Spinal cord (tissue), 10 donors: ENCODE data around the gene ANKRD6. TPM values are rescaled to one million over a fixed set of nuclear protein-coding genes. Genes with fewer than 3 reads are reported as not detected.

Experiments
- DNase-seq, 6 donors: peaks; one replicate each; pipeline versions ENCODE4 v3.0.0 to v3.0.0-alpha.2; 2013 to 2015; ENCODE audit warnings: low spot score in 6 of 6, low read depth in 4 of 6
- H3K27ac ChIP-seq: one replicate; pipeline ENCODE4 v1.5.1; 2013; ENCODE audit warnings: low read depth, low read length, control low read depth
- H3K27me3 ChIP-seq: one replicate; pipeline ENCODE4 v1.6.1; 2013; ENCODE audit warnings: low read length; ENCODE audit not compliant: control insufficient read depth, insufficient read depth
- H3K36me3 ChIP-seq: one replicate; pipeline ENCODE4 v1.6.1; 2013; ENCODE audit warnings: low read length; ENCODE audit not compliant: control insufficient read depth, insufficient read depth
- H3K4me1 ChIP-seq: one replicate; pipeline ENCODE4 v1.6.1; 2013; ENCODE audit warnings: low read length; ENCODE audit not compliant: control insufficient read depth, insufficient read depth
- H3K4me3 ChIP-seq: one replicate; pipeline ENCODE4 v1.5.1; 2013; ENCODE audit warnings: low read depth, low read length, control low read depth
- H3K9me3 ChIP-seq: one replicate; pipeline ENCODE4 v1.6.1; 2013; ENCODE audit warnings: low read length; ENCODE audit not compliant: control insufficient read depth, insufficient read depth
- WGBS: methylation state at CpG from one replicate; pipeline ENCODE4 v1.1.5; 2013; ENCODE audit warnings: missing lambda C conversion rate; ENCODE audit not compliant: insufficient coverage; 5-methylcytosine and 5-hydroxymethylcytosine counted together
- polyA plus RNA-seq, 2 donors: library from polyadenylated mRNA; unstranded; fragments of 120-200 nt; gene quantifications; one replicate each; pipeline ENCODE4 v1.2.1, GENCODE V29; 2013; ENCODE audit not compliant: insufficient read length in 2 of 2
- total RNA-seq, 2 donors: library from RNA; depleted of rRNA in 1 of 2; stranded (reverse); fragments of 120-200 nt in 1 of 2; fragments of >200 nt in 1 of 2; gene quantifications; one replicate each; pipeline versions ENCODE4 v1.2.3 to v1.2.4, GENCODE V29; 2013 to 2014
- donor health status: healthy.

The ANKRD6 gene
- total and polyA plus RNA-seq, 4 donors, result 44.5 to 68.3 (median 52.9) TPM

GRCh38 chr6:89510393-89510792 is 77.4 kb downstream of the ANKRD6 start:
- H3K36me3 ChIP-seq, result no peaks in the 10 kb centered on the region
- DNase-seq, result no peak
- WGBS, result no CpG with 5 or more reads among the region's 1 CpG
- H3K27ac ChIP-seq, result no peak overlapping the region
- H3K27me3 ChIP-seq, result no peaks in the 10 kb centered on the region
- H3K4me3 ChIP-seq, result no peak overlapping the region
- H3K9me3 ChIP-seq, result no peaks in the 10 kb centered on the region
- peaks cover 3% of the 10 kb centered on the region for H3K4me1 ChIP-seq

GRCh38 chr6:89518352-89519055 is 85.6 kb downstream of the ANKRD6 start:
- WGBS, result 100% methylated on average over 1 of the region's 4 CpGs
- DNase-seq, result no peak
- Histone ChIP-seq H3K9me3 (no peaks in the 10 kb centered on the region), H3K4me3 (no peak overlapping the region), H3K36me3 (no peaks in the 10 kb centered on the region), H3K27ac (no peak overlapping the region), H3K27me3 (no peaks in the 10 kb centered on the region), H3K4me1 (no peaks in the 10 kb centered on the region)

- no peak for DNase-seq
- Histone ChIP-seq H3K36me3 (no peaks in the 10 kb centered on the region), H3K4me1 (no peaks in the 10 kb centered on the region), H3K4me3 (no peak overlapping the region), H3K9me3 (no peaks in the 10 kb centered on the region), H3K27ac (no peak overlapping the region), H3K27me3 (no peaks in the 10 kb centered on the region)
Measured at GRCh38 chr6:89520736-89521135, 87.8 kb downstream of the ANKRD6 start.

GRCh38 chr6:89522778-89523177 is 89.8 kb downstream of the ANKRD6 start:
- H3K36me3 ChIP-seq, result no peaks in the 10 kb centered on the region
- H3K4me1 ChIP-seq, result no peaks in the 10 kb centered on the region
- H3K4me3 ChIP-seq, result no peak overlapping the region
- 76% methylated on average over 2 of the region's 2 CpGs for WGBS
- no peak for DNase-seq
- no peak overlapping the region for H3K27ac ChIP-seq
- H3K9me3 ChIP-seq, result no peaks in the 10 kb centered on the region
- H3K27me3 ChIP-seq, result no peaks in the 10 kb centered on the region

GRCh38 chr6:89525786-89526562 is 93.0 kb downstream of the ANKRD6 start:
- WGBS, result no CpG with 5 or more reads among the region's 4 CpGs
- DNase-seq, result no peak
- Histone ChIP-seq H3K4me1 (no peaks in the 10 kb centered on the region), H3K27me3 (no peaks in the 10 kb centered on the region), H3K27ac (no peak overlapping the region), H3K4me3 (no peak overlapping the region), H3K9me3 (no peaks in the 10 kb centered on the region), H3K36me3 (no peaks in the 10 kb centered on the region)

- Histone ChIP-seq H3K4me1 (no peaks in the 10 kb centered on the region), H3K9me3 (no peaks in the 10 kb centered on the region), H3K27ac (no peak overlapping the region), H3K27me3 (no peaks in the 10 kb centered on the region), H3K36me3 (no peaks in the 10 kb centered on the region), H3K4me3 (no peak overlapping the region)
- WGBS, result 100% methylated on average over 1 of the region's 2 CpGs
- DNase-seq, result no peak
Measured at GRCh38 chr6:89526563-89526869, 93.6 kb downstream of the ANKRD6 start.

GRCh38 chr6:89527634-89528033 is 94.7 kb downstream of the ANKRD6 start:
- no CpG with 5 or more reads among the region's 2 CpGs for WGBS
- no peak for DNase-seq

GRCh38 chr6:89528866-89529265 is 95.9 kb downstream of the ANKRD6 start:
- no peaks in the 10 kb centered on the region for H3K27me3 ChIP-seq
- H3K27ac ChIP-seq, result no peak overlapping the region
- H3K4me1 ChIP-seq, result no peaks in the 10 kb centered on the region
- no peaks in the 10 kb centered on the region for H3K36me3 ChIP-seq
- H3K4me3 ChIP-seq, result no peak overlapping the region
- H3K9me3 ChIP-seq, result no peaks in the 10 kb centered on the region
- DNase-seq, result no peak

More at GRCh38 chr6:89527634-89528033, 94.7 kb downstream of the ANKRD6 start:
- H3K4me3 ChIP-seq, result no peak overlapping the region
- no peaks in the 10 kb centered on the region for H3K36me3 ChIP-seq
- H3K9me3 ChIP-seq, result no peaks in the 10 kb centered on the region
- H3K4me1 ChIP-seq, result no peaks in the 10 kb centered on the region
- H3K27me3 ChIP-seq, result no peaks in the 10 kb centered on the region
- no peak overlapping the region for H3K27ac ChIP-seq

- no peaks in the 10 kb centered on the region for H3K27me3 ChIP-seq
- no peaks in the 10 kb centered on the region for H3K4me1 ChIP-seq
- DNase-seq, result peak in 1 of 6 donors; percentile 47
- H3K4me3 ChIP-seq, result no peak overlapping the region
- H3K27ac ChIP-seq, result no peak overlapping the region
- WGBS, result 84% methylated on average over 7 of the region's 11 CpGs
- no peaks in the 10 kb centered on the region for H3K36me3 ChIP-seq
- H3K9me3 ChIP-seq, result no peaks in the 10 kb centered on the region
Measured at GRCh38 chr6:89530982-89531381, 98.0 kb downstream of the ANKRD6 start.

- Histone ChIP-seq H3K9me3 (no peaks in the 10 kb centered on the region), H3K36me3 (no peaks in the 10 kb centered on the region), H3K27me3 (no peaks in the 10 kb centered on the region), H3K4me3 (no peak overlapping the region), H3K27ac (no peak overlapping the region), H3K4me1 (no peaks in the 10 kb centered on the region)
- 62% methylated on average over 5 of the region's 5 CpGs for WGBS
- peak in 2 of 6 donors; percentile 42 to 71 for DNase-seq
Measured at GRCh38 chr6:89536231-89536630, 103.3 kb downstream of the ANKRD6 start.
